Stimulated activated CD8-positive, alpha-beta memory T cell treated with anti-CD3 and anti-CD28 coated beads, Interleukin-2, amount 100 ng/mL, for 1 hour (primary cell): ENCODE data around the gene PMF1.
"Not testable (repeated sequence)": the region's sequence is repeated elsewhere in the genome, so short reads cannot be mapped to it uniquely, and the experiment has no call there.

Source experiments
- DNase-seq, 2 donors: peaks; one replicate each; pipeline ENCODE4 v3.0.0-alpha.2; 2020; ENCODE audit warnings: low read depth in 2 of 2

Gene PMF1

GRCh38 chr1:156196445-156196844 is 16.4 kb upstream of the PMF1 start:
- DNase-seq, result no peak

DNA sequence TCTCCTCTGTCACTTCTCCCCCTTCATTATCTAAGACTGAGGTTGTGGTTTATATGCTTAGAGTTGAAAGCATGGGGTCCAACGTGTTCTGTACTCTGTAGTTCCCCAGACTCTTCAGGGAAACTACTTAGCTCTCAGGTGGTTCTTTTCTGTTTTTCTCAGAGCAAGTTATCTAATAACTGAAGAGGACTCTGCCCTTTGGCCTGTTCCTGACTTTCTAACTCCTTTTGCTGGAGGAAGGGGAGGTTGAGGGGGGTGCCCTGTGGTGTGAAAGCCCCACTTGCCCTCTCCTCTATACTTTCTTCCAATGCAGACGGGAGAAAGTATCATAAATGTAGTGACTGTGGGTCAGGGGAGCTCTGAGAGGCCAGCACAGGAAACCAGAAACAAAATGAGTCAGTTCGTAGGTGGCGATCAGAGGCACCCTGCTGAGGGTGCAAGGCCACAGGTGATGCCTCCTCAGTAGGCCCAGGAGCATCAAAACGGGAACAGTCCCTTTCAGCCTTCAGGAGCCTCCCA is 13.9 kb upstream of the PMF1 start:
- no peak for DNase-seq

DNA sequence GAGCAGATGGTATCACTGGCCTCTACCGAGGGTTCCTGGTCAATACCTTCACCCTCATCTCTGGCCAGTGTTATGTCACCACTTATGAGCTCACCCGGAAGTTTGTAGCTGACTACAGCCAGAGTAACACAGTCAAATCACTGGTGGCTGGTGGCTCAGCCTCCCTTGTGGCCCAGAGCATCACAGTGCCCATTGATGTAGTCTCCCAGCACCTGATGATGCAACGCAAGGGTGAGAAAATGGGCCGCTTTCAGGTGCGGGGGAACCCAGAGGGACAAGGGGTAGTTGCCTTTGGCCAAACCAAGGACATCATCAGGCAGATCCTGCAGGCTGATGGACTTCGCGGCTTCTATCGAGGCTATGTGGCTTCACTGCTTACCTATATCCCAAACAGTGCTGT is 12.8 kb upstream of the PMF1 start:
- DNase-seq, result no peak

GRCh38 chr1:156203331-156203730 is 9.5 kb upstream of the PMF1 start:
- DNase-seq, result no peak

DNA sequence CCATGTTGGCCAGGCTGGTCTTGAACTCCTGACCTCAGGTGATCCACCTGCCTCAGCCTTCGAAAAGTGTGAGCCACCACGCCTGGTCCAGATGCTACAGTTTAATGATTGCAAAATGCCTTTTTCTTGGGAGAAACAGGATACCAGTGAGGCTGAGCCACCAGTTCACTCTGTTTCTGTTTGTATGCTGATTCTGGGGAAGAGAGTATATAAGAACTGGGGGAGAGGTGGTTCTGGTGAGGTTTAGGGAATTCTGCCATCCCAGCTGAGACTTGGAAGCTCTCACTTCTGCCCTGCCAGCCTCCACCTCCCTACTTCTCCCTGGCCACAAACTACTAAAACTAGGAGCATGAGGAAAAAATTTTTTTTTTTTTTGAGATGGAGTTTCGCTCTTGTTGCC is 8.1 kb upstream of the PMF1 start:
- DNase-seq, result no peak

- no peak for DNase-seq
These were observed 1.6 kb upstream of the PMF1 start for GRCh38 chr1:156211243-156211642.

GRCh38 chr1:156212130-156212529 is 677 bp upstream of the PMF1 start:
- DNase-seq, result no peak

DNA sequence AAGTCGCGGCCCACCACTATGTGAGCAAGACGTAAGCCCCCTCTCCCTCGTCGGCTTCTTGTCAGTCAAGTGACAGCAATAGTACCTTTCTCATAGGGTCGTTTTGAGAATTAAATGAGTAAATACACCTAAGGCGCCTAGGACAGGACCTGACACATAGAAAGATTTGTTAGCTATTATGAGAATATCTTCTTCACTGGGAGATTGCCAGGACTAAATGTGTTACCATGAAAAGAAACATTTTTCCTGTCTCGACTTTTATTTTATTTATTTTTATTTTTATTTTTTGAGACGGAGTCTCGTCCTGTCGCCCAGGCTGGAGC is 798 bp downstream of the PMF1 start:
- DNase-seq, result no peak

- no peak for DNase-seq
These were observed 1.4 kb downstream of the PMF1 start for GRCh38 chr1:156214024-156214748.

GRCh38 chr1:156216361-156217086 is 3.7 kb downstream of the PMF1 start:
- not testable (repeated sequence) for DNase-seq

DNA sequence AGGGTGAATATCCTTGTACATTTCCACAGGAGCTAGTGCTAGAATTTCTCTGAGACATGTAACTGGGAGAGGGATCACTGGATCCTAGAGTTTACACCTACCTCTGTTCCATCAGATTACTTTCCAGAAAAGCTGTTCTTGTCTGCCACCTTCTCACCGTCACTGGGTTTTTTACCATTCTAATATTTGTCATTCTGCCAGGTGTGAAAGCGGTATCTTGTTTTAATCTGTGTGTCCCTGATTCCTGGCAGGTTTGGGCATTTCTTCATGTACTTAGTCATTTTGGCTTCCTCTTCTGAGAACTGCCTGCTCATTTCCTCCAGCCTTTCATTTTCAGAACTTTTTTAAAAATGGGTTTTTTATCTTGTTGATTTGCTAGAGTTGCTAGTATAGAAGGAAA is 5.1 kb downstream of the PMF1 start:
- no peak for DNase-seq

- DNase-seq, result no peak
These were observed 7.4 kb downstream of the PMF1 start for GRCh38 chr1:156220226-156220625.

DNA sequence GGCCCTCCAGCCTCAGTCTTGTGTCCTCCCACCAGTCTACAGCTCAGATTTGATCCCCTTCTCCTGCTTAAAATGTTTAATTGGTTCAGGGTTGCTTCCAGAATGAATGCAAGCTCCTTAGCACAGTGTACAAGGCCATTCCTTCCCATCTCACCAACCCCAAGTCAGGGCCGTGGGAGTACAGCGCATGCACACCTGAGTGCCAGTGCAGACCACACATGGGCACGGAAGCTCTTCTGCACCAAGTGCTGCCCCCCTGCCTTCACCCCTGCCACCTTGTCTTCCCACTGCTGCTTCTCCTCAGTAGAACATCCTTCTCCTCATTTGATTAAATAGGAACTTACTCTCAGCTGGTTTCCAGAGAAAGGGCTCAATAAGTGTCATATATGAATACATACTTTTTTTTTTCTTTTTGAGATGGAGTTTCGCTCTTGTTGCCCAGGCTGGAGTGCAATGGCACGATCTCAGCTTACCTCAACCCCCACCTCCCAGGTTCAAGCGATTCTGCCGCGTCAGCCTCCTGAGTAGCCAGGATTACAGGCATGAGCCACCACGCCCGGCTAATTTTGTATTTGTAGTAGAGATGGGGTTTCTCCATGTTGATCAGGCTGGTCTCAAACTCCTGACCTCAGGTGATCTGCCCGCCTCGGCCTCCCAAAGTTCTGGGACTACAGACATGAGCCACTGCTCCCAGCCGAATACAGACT is 9.3 kb downstream of the PMF1 start:
- no peak for DNase-seq

- DNase-seq, result no peak
These were observed 12.8 kb downstream of the PMF1 start for GRCh38 chr1:156225677-156226014.

- DNase-seq, result no peak
These were observed 13.3 kb downstream of the PMF1 start for GRCh38 chr1:156226116-156226538.

- DNase-seq, result no peak
These were observed 14.0 kb downstream of the PMF1 start for GRCh38 chr1:156226782-156227181.

DNA sequence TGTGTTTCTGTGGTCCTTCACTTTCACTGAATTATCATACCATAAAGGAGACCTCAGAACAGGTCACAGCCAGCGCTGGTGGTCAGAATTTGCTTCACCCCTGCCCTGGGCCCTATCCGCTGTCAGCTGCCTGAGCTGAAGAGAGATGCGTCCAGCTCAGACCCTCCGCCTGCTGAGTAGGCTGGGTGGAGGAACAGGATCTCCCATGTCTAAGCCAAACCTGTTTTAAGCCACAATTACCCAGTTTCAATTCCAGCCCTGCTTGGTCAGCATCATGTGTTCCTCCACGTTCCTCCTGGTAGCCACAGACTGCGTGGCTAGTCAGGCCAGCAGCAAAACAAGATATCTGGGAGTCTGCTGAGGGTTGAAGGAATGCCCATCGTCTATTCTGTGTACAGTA is 15.7 kb downstream of the PMF1 start:
- no peak for DNase-seq

- DNase-seq, result no peak
These were observed 17.1 kb downstream of the PMF1 start for GRCh38 chr1:156229809-156230472.

- no peak for DNase-seq
These were observed 17.6 kb downstream of the PMF1 start for GRCh38 chr1:156230473-156230837.

GRCh38 chr1:156232201-156232894 is 19.5 kb downstream of the PMF1 start:
- no peak for DNase-seq

GRCh38 chr1:156233426-156234127 is 20.8 kb downstream of the PMF1 start:
- DNase-seq, result no peak
